Measurements from ENCODE around the gene FZR1. TPM values are rescaled to one million over a fixed set of nuclear protein-coding genes. Genes with fewer than 3 reads are reported as not detected.

FZR1 gene
- total and polyA plus RNA-seq, 2 of the 13 experiments (the other 11 are each of a cell fraction or from before 2014, with no cell fraction given): 29.0 to 30.8 TPM

GRCh38 chr19:3586707-3587346, 80.7 kb downstream of the FZR1 start:
- no peak for DNase-seq (ENCODE audit: low spot score)
- Histone ChIP-seq H3K9ac (ENCODE audit: insufficient read depth, low read depth, low read length) (no peak overlapping the region), H4K20me1 (ENCODE audit: insufficient read depth, low read length) (no peaks in the 10 kb centered on the region), H2AFZ (ENCODE audit: low read length) (no peak overlapping the region), H3K4me1 (ENCODE audit: insufficient read depth, low read length) (no peaks in the 10 kb centered on the region), H3K9me3 (ENCODE audit: low read length) (no peaks in the 10 kb centered on the region), H3K79me2 (ENCODE audit: insufficient read depth, low read length) (no peaks in the 10 kb centered on the region), H3K27ac (ENCODE audit: extremely low read length, insufficient read depth, low read length) (no peak overlapping the region), H3K27me3 (ENCODE audit: control insufficient read depth in 1 of 2, insufficient read depth in 2 of 2, low read length in 2 of 2) (peaks cover 3 to 23% of the 10 kb centered on the region in 2 experiments; a peak in 4 of 5 replicates), H3K4me3 (replicated peaks in 1 of 3; ENCODE audit: insufficient read depth in 1 of 3, low read depth in 2 of 3, low read length in 3 of 3) (no peak overlapping the region), H3K4me2 (ENCODE audit: low read depth, low read length) (no peak overlapping the region), H3K36me3 (replicated peaks in 1 of 2; ENCODE audit: control insufficient read depth in 1 of 2, insufficient read depth in 2 of 2, low read length in 2 of 2) (no peaks in the 10 kb centered on the region)
- no peak for ATAC-seq
- intact Hi-C loops (cut with micrococcal nuclease; ENCODE audit: unreplicated experiment) (no loop called here), in situ Hi-C loops (cut with HindIII; ENCODE audit: extremely low pct_ligation_motif_present, low pct_unique_long_range_greater_than_20kb) (no loop called here)
- no peak for TF ChIP-seq ZBTB33 (CRISPR knock-in tag; IDR thresholded peaks at IDR 0.05)
- no peak for TF ChIP-seq GRHL1 (CRISPR knock-in tag; conservative IDR thresholded peaks at IDR 0.05)
- no peak for TF ChIP-seq TEAD3 (CRISPR knock-in tag; optimal IDR thresholded peaks at IDR 0.05; ENCODE audit: borderline replicate concordance)
- ChIA-PET CTCF (ENCODE audit: low intra/inter-chr PET ratio, low total read pairs) (interaction anchor here (1.4 kb wide), 1 partner anchor 42 kb away, joined by 5 read pairs; no protein-coding TSS in a partner anchor), POLR2A (no interaction called here)
- WGBS (ENCODE audit: low lambda C conversion rate): 34% methylated on average over 16 of the region's 31 CpGs
- FAIRE-seq: no peak
- BruUV-seq (replicated peaks): no TSS peak

Small RNA genes within 50 kb of the gene (small RNA-seq; reads per million reads assigned to genes)
- 0 to 0.97 (median 0) reads per million in 3 experiments for gene AC005786.1 (ENCODE audit: insufficient read depth in 2 of 3, insufficient read length in 3 of 3, low read depth in 2 of 3, low replicate concordance in 1 of 3)
- gene RF00212 (ENCODE audit: insufficient read depth in 2 of 3, insufficient read length in 3 of 3, low read depth in 2 of 3, low replicate concordance in 1 of 3): 0 reads per million in 3 experiments

Other genes starting within 250 kb of the FZR1 start
- gene NFIC, start 139.7 kb upstream of the FZR1 start, total RNA-seq (2016; rRNA removed; fragmentation: Illumina TruSeq; extraction: Trizol): 2.5 and 2.9 TPM in 2 replicates
- 1.3 and 1.6 TPM in 2 replicates for gene NFIC, start 139.7 kb upstream of the FZR1 start, polyA plus RNA-seq (2011; rRNA removed)
- 47.4 and 70.6 TPM in 2 replicates for gene SMIM24, start 25.8 kb upstream of the FZR1 start, total RNA-seq (2016; rRNA removed; fragmentation: Illumina TruSeq; extraction: Trizol)
- 9.0 and 11.2 TPM in 2 replicates for gene SMIM24, start 25.8 kb upstream of the FZR1 start, polyA plus RNA-seq (2011; rRNA removed)
- not detected in 2 replicates for gene SMIM44, start 22.9 kb upstream of the FZR1 start, total RNA-seq (2016; rRNA removed; fragmentation: Illumina TruSeq; extraction: Trizol)
- not detected in 2 replicates for gene SMIM44, start 22.9 kb upstream of the FZR1 start, polyA plus RNA-seq (2011; rRNA removed)
- 10.3 and 13.7 TPM in 2 replicates for gene DOHH, start 5.6 kb upstream of the FZR1 start, total RNA-seq (2016; rRNA removed; fragmentation: Illumina TruSeq; extraction: Trizol)
- 3.5 and 4.8 TPM in 2 replicates for gene DOHH, start 5.6 kb upstream of the FZR1 start, polyA plus RNA-seq (2011; rRNA removed)
- gene TEKTIP1, start 32.9 kb downstream of the FZR1 start, total RNA-seq (2016; rRNA removed; fragmentation: Illumina TruSeq; extraction: Trizol): not detected in 2 replicates
- not detected in 2 replicates for gene TEKTIP1, start 32.9 kb downstream of the FZR1 start, polyA plus RNA-seq (2011; rRNA removed)
- 14.0 and 29.1 TPM in 2 replicates for gene MFSD12, start 51.3 kb downstream of the FZR1 start, total RNA-seq (2016; rRNA removed; fragmentation: Illumina TruSeq; extraction: Trizol)
- gene MFSD12, start 51.3 kb downstream of the FZR1 start, polyA plus RNA-seq (2011; rRNA removed): 27.2 and 37.0 TPM in 2 replicates
- 23.0 and 29.2 TPM in 2 replicates for gene HMG20B, start 66.6 kb downstream of the FZR1 start, total RNA-seq (2016; rRNA removed; fragmentation: Illumina TruSeq; extraction: Trizol)
- gene HMG20B, start 66.6 kb downstream of the FZR1 start, polyA plus RNA-seq (2011; rRNA removed): 23.9 and 24.8 TPM in 2 replicates
- not detected in 2 replicates for gene GIPC3, start 79.2 kb downstream of the FZR1 start, total RNA-seq (2016; rRNA removed; fragmentation: Illumina TruSeq; extraction: Trizol)
- 0.05 and 0.08 TPM in 2 replicates for gene GIPC3, start 79.2 kb downstream of the FZR1 start, polyA plus RNA-seq (2011; rRNA removed)
- gene TBXA2R, start 100.6 kb downstream of the FZR1 start, total RNA-seq (2016; rRNA removed; fragmentation: Illumina TruSeq; extraction: Trizol): not detected in 2 replicates
- gene TBXA2R, start 100.6 kb downstream of the FZR1 start, polyA plus RNA-seq (2011; rRNA removed): 0.05 and 0.09 TPM in 2 replicates
- gene CACTIN, start 120.5 kb downstream of the FZR1 start, total RNA-seq (2016; rRNA removed; fragmentation: Illumina TruSeq; extraction: Trizol): 11.1 and 16.6 TPM in 2 replicates
- gene CACTIN, start 120.5 kb downstream of the FZR1 start, polyA plus RNA-seq (2011; rRNA removed): 10.0 and 11.5 TPM in 2 replicates
- gene PIP5K1C, start 194.2 kb downstream of the FZR1 start, total RNA-seq (2016; rRNA removed; fragmentation: Illumina TruSeq; extraction: Trizol): 4.3 and 5.2 TPM in 2 replicates
- gene PIP5K1C, start 194.2 kb downstream of the FZR1 start, polyA plus RNA-seq (2011; rRNA removed): 3.6 and 4.8 TPM in 2 replicates
- 20.6 and 21.5 TPM in 2 replicates for gene TJP3, start 202.1 kb downstream of the FZR1 start, total RNA-seq (2016; rRNA removed; fragmentation: Illumina TruSeq; extraction: Trizol)
- 2.3 and 3.3 TPM in 2 replicates for gene TJP3, start 202.1 kb downstream of the FZR1 start, polyA plus RNA-seq (2011; rRNA removed)

Measured in HepG2 (cell line).